HCT116 (cell line): ENCODE results near the gene NCKAP5. TPM values are rescaled to one million over a fixed set of nuclear protein-coding genes. Genes with fewer than 3 reads are reported as not detected.

ENCODE experiments used
- ATAC-seq: fragments of 200-7000 bp; cut with Tn5 transposase; 2 replicates; pipeline ENCODE4 v1.9.1; 2020; ENCODE audit warnings: mild to moderate bottlenecking, moderate library complexity
- BruUV-seq: library from RNA; stranded (reverse); fragments of 400-500 nt; replicated peaks from 2 replicates; lab custom pipeline; 2021; lab: Mats Ljungman, UMichigan
- CTCF ChIA-PET: fragments of 300-600 bp; sonication (Branson Sonifier 250); formaldehyde crosslinking; loops from one replicate; lab custom pipeline; 2021; ENCODE audit warnings: antibody characterized with exemption; lab: Charles Lee
- POLR2A ChIA-PET: fragments of 300-600, 350-600 bp; sonication (Branson Sonifier 250); formaldehyde crosslinking; loops from one replicate; lab custom pipeline; 2021; ENCODE audit warnings: antibody characterized with exemption; lab: Charles Lee
- RAD21 ChIA-PET, 2 experiments: fragments of 300-600 bp; sonication (Branson Sonifier 250); formaldehyde crosslinking; loops; one replicate each; lab custom pipeline; 2023; ENCODE audit warnings: low total read pairs in 2 of 2; ENCODE audit not compliant: uncharacterized antibody in 2 of 2, unreplicated experiment in 2 of 2, low non-redundant PET in 1 of 2; lab: Charles Lee
- DNase-seq: peaks from one replicate; pipeline ENCODE4 v3.0.0-alpha.2; 2010; ENCODE audit warnings: low read depth, low spot score
- H2AFZ ChIP-seq: fragments of 200-600 bp; shearing (Covaris generic), sonication (generic); 2 replicates; pipeline ENCODE4 v1.6.1; 2017; ENCODE audit warnings: low read depth, mixed run types, mixed read lengths, antibody characterized with exemption, low read length; ENCODE audit not compliant: poor library complexity, severe bottlenecking
- H3K27ac ChIP-seq: 2 replicates; pipeline ENCODE4 v1.5.1; 2012; ENCODE audit warnings: low read depth, low read length
- H3K27me3 ChIP-seq: fragments of 200-600 bp; sonication (generic); 2 replicates; pipeline ENCODE4 v1.6.1; 2016; ENCODE audit warnings: mixed run types, low read length, mixed read lengths; ENCODE audit not compliant: insufficient read depth
- H3K36me3 ChIP-seq, 2 experiments: fragments of 200-500 bp in 1 of 2; fragments of 200-600 bp in 1 of 2; sonication (Bioruptor generic) in 1 of 2; sonication (generic) in 1 of 2; 2 replicates each; pipeline versions ENCODE4 v1.5.1 to v1.6.1; 2014 to 2016; ENCODE audit warnings: low read length in 2 of 2, inconsistent platforms in 1 of 2, mixed read lengths in 1 of 2, mixed run types in 1 of 2; ENCODE audit not compliant: insufficient read depth in 2 of 2, control insufficient read depth in 1 of 2
- H3K4me1 ChIP-seq, 2 experiments: fragments of 200-600 bp in 1 of 2; sonication (generic) in 1 of 2; 2 replicates each; pipeline versions ENCODE4 v1.5.1 to v1.6.1; 2012 to 2017; ENCODE audit warnings: low read length in 2 of 2, inconsistent platforms in 1 of 2, mild to moderate bottlenecking in 1 of 2, mixed read lengths in 1 of 2, mixed run types in 1 of 2, moderate library complexity in 1 of 2; ENCODE audit not compliant: insufficient read depth in 2 of 2, control insufficient read depth in 1 of 2
- H3K4me2 ChIP-seq: fragments of 200-600 bp; sonication (generic); 2 replicates; pipeline ENCODE4 v1.6.1; 2017; ENCODE audit warnings: mixed run types, low read length, mixed read lengths
- H3K4me3 ChIP-seq, 2 experiments: fragments of 200-600 bp in 1 of 2; sonication (generic) in 1 of 2; replicated peaks in 1 of 2; 2 replicates each; pipeline ENCODE4 v1.5.1; 2011 to 2016; ENCODE audit warnings: low read length in 2 of 2, control low read depth in 1 of 2, low read depth in 1 of 2, mild to moderate bottlenecking in 1 of 2, mixed read lengths in 1 of 2, mixed run types in 1 of 2
- H3K79me2 ChIP-seq: fragments of 200-600 bp; sonication (generic); 2 replicates; pipeline ENCODE4 v1.6.1; 2017; ENCODE audit warnings: mild to moderate bottlenecking, mixed run types, low read length, moderate library complexity, mixed read lengths; ENCODE audit not compliant: insufficient read depth
- H3K9ac ChIP-seq: fragments of 200-600 bp; sonication (generic); 2 replicates; pipeline ENCODE4 v1.6.1; 2016; ENCODE audit warnings: low read length, mixed read lengths
- H3K9me2 ChIP-seq: fragments of 200-600 bp; sonication (generic), shearing (Covaris generic); 2 replicates; pipeline ENCODE4 v1.6.1; 2017; ENCODE audit warnings: mixed run types, mild to moderate bottlenecking, moderate library complexity; ENCODE audit not compliant: insufficient read depth
- H3K9me3 ChIP-seq, 2 experiments: fragments of 200-500 bp in 1 of 2; fragments of 200-600 bp in 1 of 2; sonication (Bioruptor generic) in 1 of 2; sonication (generic) in 1 of 2; 2 replicates each; pipeline ENCODE4 v1.6.1; 2014 to 2017; ENCODE audit warnings: low read length in 2 of 2, mixed read lengths in 2 of 2, inconsistent platforms in 1 of 2, low read depth in 1 of 2, mild to moderate bottlenecking in 1 of 2, mixed run types in 1 of 2, moderate library complexity in 1 of 2; ENCODE audit not compliant: control insufficient read depth in 1 of 2, insufficient read depth in 1 of 2
- H4K20me1 ChIP-seq: fragments of 200-600 bp; sonication (generic), shearing (Covaris generic); 2 replicates; pipeline ENCODE4 v1.6.1; 2017; ENCODE audit warnings: mixed run types, mild to moderate bottlenecking, moderate library complexity; ENCODE audit not compliant: insufficient read depth
- ATF3 ChIP-seq: IDR thresholded peaks from 2 replicates; pipeline ENCODE4 v1.6.1; 2012
- CBX3 ChIP-seq: IDR thresholded peaks from 2 replicates; pipeline ENCODE4 v1.6.1; 2012; ENCODE audit warnings: low read depth
- CTCF ChIP-seq, 3 experiments: fragments of 200-600 bp in 1 of 3; sonication (generic) in 1 of 3; IDR thresholded peaks in 2 of 3; conservative IDR thresholded peaks in 1 of 3; 2 replicates each; pipeline ENCODE4 v1.5.1; 2012 to 2017; ENCODE audit warnings: low read depth in 2 of 3, low read length in 2 of 3, antibody characterized with exemption in 1 of 3, borderline replicate concordance in 1 of 3, control low read depth in 1 of 3, mild to moderate bottlenecking in 1 of 3, mixed read lengths in 1 of 3, mixed run types in 1 of 3, moderate library complexity in 1 of 3; ENCODE audit not compliant: insufficient read depth in 1 of 3
- EGR1 ChIP-seq: IDR thresholded peaks from 2 replicates; pipeline ENCODE4 v1.6.1; 2012; ENCODE audit warnings: low read depth
- ELF1 ChIP-seq: IDR thresholded peaks from 2 replicates; pipeline ENCODE4 v1.6.1; 2012; ENCODE audit warnings: low read depth, borderline replicate concordance
- EZH2 ChIP-seq: fragments of 200-600 bp; sonication (generic); IDR thresholded peaks from 2 replicates; pipeline ENCODE4 v1.6.1; 2017; ENCODE audit warnings: antibody characterized with exemption, mixed run types
- POLR2AphosphoS5 ChIP-seq: IDR thresholded peaks from 2 replicates; pipeline ENCODE4 v1.6.1; 2011; ENCODE audit warnings: mild to moderate bottlenecking, low read depth, low read length, moderate library complexity
- TCF7L2 ChIP-seq: IDR thresholded peaks from 2 replicates; pipeline ENCODE4 v1.7.0; 2011; ENCODE audit warnings: borderline replicate concordance, inconsistent platforms; ENCODE audit not compliant: insufficient read depth, insufficient read length; ENCODE audit errors: extremely low read depth
- intact Hi-C: fragments of 100-400 bp; cut with micrococcal nuclease; formaldehyde crosslinking; loops from 2 replicates; pipeline ENCODE4 v1.10.0; 2022
- total RNA-seq: library from RNA; stranded (reverse); gene quantifications from one replicate; pipeline ENCODE4 v1.2.1, GENCODE V29; 2021; ENCODE audit not compliant: unreplicated experiment
- TF ChIP-seq, protein P1 (sequence below): IDR thresholded peaks from 2 replicates; pipeline ENCODE4 v1.6.1; 2012; ENCODE audit warnings: low read depth

NCKAP5 gene
- total RNA-seq, 1 experiment from 2014 or later: 0.30 TPM

- intact Hi-C loops: no loop called here
- Histone ChIP-seq H3K9me3 (no peaks in the 10 kb centered on the region), H3K4me1 (no peaks in the 10 kb centered on the region), H3K4me2 (no peak overlapping the region), H3K36me3 (no peaks in the 10 kb centered on the region), H4K20me1 (no peaks in the 10 kb centered on the region), H3K27me3 (no peaks in the 10 kb centered on the region), H3K79me2 (no peaks in the 10 kb centered on the region), H2AFZ (no peak overlapping the region), H3K27ac (no peak overlapping the region), H3K9me2 (no peaks in the 10 kb centered on the region), H3K4me3 (no peak overlapping the region), H3K9ac (no peak overlapping the region)
- no TSS peak for BruUV-seq
- ChIA-PET POLR2A (no interaction called here), CTCF (no interaction called here), RAD21 (no interaction called here)
- ATAC-seq (no peak), DNase-seq (no peak)
- no peak for TF ChIP-seq EZH2
- TF ChIP-seq, protein P1, sequence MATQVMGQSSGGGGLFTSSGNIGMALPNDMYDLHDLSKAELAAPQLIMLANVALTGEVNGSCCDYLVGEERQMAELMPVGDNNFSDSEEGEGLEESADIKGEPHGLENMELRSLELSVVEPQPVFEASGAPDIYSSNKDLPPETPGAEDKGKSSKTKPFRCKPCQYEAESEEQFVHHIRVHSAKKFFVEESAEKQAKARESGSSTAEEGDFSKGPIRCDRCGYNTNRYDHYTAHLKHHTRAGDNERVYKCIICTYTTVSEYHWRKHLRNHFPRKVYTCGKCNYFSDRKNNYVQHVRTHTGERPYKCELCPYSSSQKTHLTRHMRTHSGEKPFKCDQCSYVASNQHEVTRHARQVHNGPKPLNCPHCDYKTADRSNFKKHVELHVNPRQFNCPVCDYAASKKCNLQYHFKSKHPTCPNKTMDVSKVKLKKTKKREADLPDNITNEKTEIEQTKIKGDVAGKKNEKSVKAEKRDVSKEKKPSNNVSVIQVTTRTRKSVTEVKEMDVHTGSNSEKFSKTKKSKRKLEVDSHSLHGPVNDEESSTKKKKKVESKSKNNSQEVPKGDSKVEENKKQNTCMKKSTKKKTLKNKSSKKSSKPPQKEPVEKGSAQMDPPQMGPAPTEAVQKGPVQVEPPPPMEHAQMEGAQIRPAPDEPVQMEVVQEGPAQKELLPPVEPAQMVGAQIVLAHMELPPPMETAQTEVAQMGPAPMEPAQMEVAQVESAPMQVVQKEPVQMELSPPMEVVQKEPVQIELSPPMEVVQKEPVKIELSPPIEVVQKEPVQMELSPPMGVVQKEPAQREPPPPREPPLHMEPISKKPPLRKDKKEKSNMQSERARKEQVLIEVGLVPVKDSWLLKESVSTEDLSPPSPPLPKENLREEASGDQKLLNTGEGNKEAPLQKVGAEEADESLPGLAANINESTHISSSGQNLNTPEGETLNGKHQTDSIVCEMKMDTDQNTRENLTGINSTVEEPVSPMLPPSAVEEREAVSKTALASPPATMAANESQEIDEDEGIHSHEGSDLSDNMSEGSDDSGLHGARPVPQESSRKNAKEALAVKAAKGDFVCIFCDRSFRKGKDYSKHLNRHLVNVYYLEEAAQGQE: no peak
- TF ChIP-seq CTCF (IDR thresholded peaks at IDR 0.05 in 2 of 3, conservative IDR thresholded peaks at IDR 0.05 in 1 of 3; ENCODE audit: borderline replicate concordance in 1 of 3, insufficient read depth in 1 of 3, low read depth in 2 of 3, low read length in 2 of 3): no peak
- no peak for TF ChIP-seq TCF7L2
- TF ChIP-seq ATF3: no peak
- TF ChIP-seq EGR1: no peak
- no peak for TF ChIP-seq CBX3
- TF ChIP-seq POLR2AphosphoS5: no peak
- no peak for TF ChIP-seq ELF1
Observed at GRCh38 chr2:133193544-133194361, 374.5 kb downstream of the NCKAP5 start.
